ENCODE results near the gene VRK3. TPM values are rescaled to one million over a fixed set of nuclear protein-coding genes. Genes with fewer than 3 reads are reported as not detected.

VRK3 gene
- total RNA-seq, 2 experiments from 2014 or later, result 65.1 to 65.4 TPM

GRCh38 chr19:50000841-50001557 is 24.2 kb downstream of the VRK3 start:
- H3K27me3 ChIP-seq (ENCODE audit: control insufficient read depth in 1 of 2, insufficient read depth in 2 of 2, low read length in 2 of 2), result no peaks in the 10 kb centered on the region
- H3K4me3 ChIP-seq (ENCODE audit: low read length), result no peak overlapping the region
- H3K27ac ChIP-seq (ENCODE audit: low read depth in 1 of 2, low read length in 2 of 2), result no peak overlapping the region
- ChIA-PET CTCF (no interaction called here), POLR2A (no interaction called here)
- no peak overlapping the region for H3K27ac Mint-ChIP-seq
- H3K27me3 Mint-ChIP-seq, result no peaks in the 10 kb centered on the region
- ATAC-seq (ENCODE audit: poor library complexity) (no peak), DNase-seq (no peak)
- peaks cover 85% of the 10 kb centered on the region for H3K36me3 Mint-ChIP-seq (ENCODE audit: low read depth)
- TF ChIP-seq CTCF (IDR thresholded peaks at IDR 0.05), result no peak
- H3K4me1 ChIP-seq (ENCODE audit: insufficient read depth, low read length), result peaks cover 16% of the 10 kb centered on the region
- H3K4me3 Mint-ChIP-seq, result no peak overlapping the region
- peaks cover 4% of the 10 kb centered on the region for H3K4me1 Mint-ChIP-seq (ENCODE audit: low read depth)
- H3K9me3 Mint-ChIP-seq, result no peaks in the 10 kb centered on the region
- intact Hi-C loops (cut with DNase I, micrococcal nuclease), result no loop called here
- peaks cover 90% of the 10 kb centered on the region for H3K36me3 ChIP-seq (ENCODE audit: insufficient read depth, low read length)
- no peaks in the 10 kb centered on the region for H3K9me3 ChIP-seq (ENCODE audit: control insufficient read depth in 1 of 2, insufficient read depth in 1 of 2, low read length in 2 of 2)

- ChIA-PET POLR2A (no interaction called here), CTCF (no interaction called here)
- H3K4me3 ChIP-seq (ENCODE audit: low read length), result no peak overlapping the region
- H3K4me1 ChIP-seq (ENCODE audit: insufficient read depth, low read length), result peaks cover 16% of the 10 kb centered on the region
- H3K4me1 Mint-ChIP-seq (ENCODE audit: low read depth), result peaks cover 4% of the 10 kb centered on the region
- H3K27ac Mint-ChIP-seq, result no peak overlapping the region
- H3K4me3 Mint-ChIP-seq, result no peak overlapping the region
- H3K27me3 Mint-ChIP-seq, result no peaks in the 10 kb centered on the region
- DNase-seq (no peak), ATAC-seq (ENCODE audit: poor library complexity) (no peak)
- peaks cover 85% of the 10 kb centered on the region for H3K36me3 Mint-ChIP-seq (ENCODE audit: low read depth)
- H3K9me3 Mint-ChIP-seq, result no peaks in the 10 kb centered on the region
- H3K9me3 ChIP-seq (ENCODE audit: control insufficient read depth in 1 of 2, insufficient read depth in 1 of 2, low read length in 2 of 2), result no peaks in the 10 kb centered on the region
- intact Hi-C loops (cut with DNase I, micrococcal nuclease), result no loop called here
- no peaks in the 10 kb centered on the region for H3K27me3 ChIP-seq (ENCODE audit: control insufficient read depth in 1 of 2, insufficient read depth in 2 of 2, low read length in 2 of 2)
- TF ChIP-seq CTCF (IDR thresholded peaks at IDR 0.05), result no peak
- no peak overlapping the region for H3K27ac ChIP-seq (ENCODE audit: low read depth in 1 of 2, low read length in 2 of 2)
- peaks cover 88% of the 10 kb centered on the region for H3K36me3 ChIP-seq (ENCODE audit: insufficient read depth, low read length)
Observed at GRCh38 chr19:50000038-50000840, 24.9 kb downstream of the VRK3 start.

- Histone ChIP-seq H3K9me3 (ENCODE audit: control insufficient read depth in 1 of 2, insufficient read depth in 1 of 2, low read length in 2 of 2) (no peaks in the 10 kb centered on the region), H3K27me3 (ENCODE audit: control insufficient read depth in 1 of 2, insufficient read depth in 2 of 2, low read length in 2 of 2) (no peaks in the 10 kb centered on the region), H3K4me1 (ENCODE audit: insufficient read depth, low read length) (peaks cover 10% of the 10 kb centered on the region), H3K27ac (ENCODE audit: low read depth in 1 of 2, low read length in 2 of 2) (no peak overlapping the region), H3K36me3 (ENCODE audit: insufficient read depth, low read length) (peaks cover 88% of the 10 kb centered on the region), H3K4me3 (ENCODE audit: low read length) (no peak overlapping the region)
- Mint-ChIP-seq H3K4me3 (no peak overlapping the region), H3K27ac (no peak overlapping the region), H3K9me3 (no peaks in the 10 kb centered on the region), H3K27me3 (no peaks in the 10 kb centered on the region), H3K36me3 (ENCODE audit: low read depth) (peaks cover 85% of the 10 kb centered on the region), H3K4me1 (ENCODE audit: low read depth) (no peaks in the 10 kb centered on the region)
- ATAC-seq (ENCODE audit: poor library complexity) (no peak), DNase-seq (no peak)
- POLR2A ChIA-PET, result no interaction called here
- intact Hi-C loops (cut with DNase I, micrococcal nuclease), result no loop called here
- TF ChIP-seq CTCF (IDR thresholded peaks at IDR 0.05), result no peak
- CTCF ChIA-PET, result no interaction called here
Observed at GRCh38 chr19:49999371-50000010, 25.7 kb downstream of the VRK3 start.

Data from CD4-positive, alpha-beta T cell (primary cell).